Activated CD8-positive, alpha-beta memory T cell treated with anti-CD3 and anti-CD28 coated beads for 4 hours (primary cell): ENCODE results near the gene TPPP.
A peak's percentile ranks its signal among the peaks of the same experiment; 100 is the strongest.

Experiments used
- DNase-seq, 2 donors: peaks; one replicate each; pipeline ENCODE4 v3.0.0-alpha.2; 2020; ENCODE audit warnings: low read depth in 2 of 2

TPPP gene

GRCh38 chr5:624951-625230, 68.3 kb downstream of the TPPP start:
- no peak for DNase-seq

GRCh38 chr5:624118-624950, 68.8 kb downstream of the TPPP start:
- DNase-seq: no peak

- DNase-seq: no peak
Measured at GRCh38 chr5:623531-623930, 69.6 kb downstream of the TPPP start.

- no peak for DNase-seq
Measured at GRCh38 chr5:622946-623522, 70.1 kb downstream of the TPPP start.

- no peak for DNase-seq
Measured at GRCh38 chr5:622359-622758, 70.8 kb downstream of the TPPP start.

- DNase-seq: no peak
Measured at GRCh38 chr5:621341-621761, 71.8 kb downstream of the TPPP start.

DNA sequence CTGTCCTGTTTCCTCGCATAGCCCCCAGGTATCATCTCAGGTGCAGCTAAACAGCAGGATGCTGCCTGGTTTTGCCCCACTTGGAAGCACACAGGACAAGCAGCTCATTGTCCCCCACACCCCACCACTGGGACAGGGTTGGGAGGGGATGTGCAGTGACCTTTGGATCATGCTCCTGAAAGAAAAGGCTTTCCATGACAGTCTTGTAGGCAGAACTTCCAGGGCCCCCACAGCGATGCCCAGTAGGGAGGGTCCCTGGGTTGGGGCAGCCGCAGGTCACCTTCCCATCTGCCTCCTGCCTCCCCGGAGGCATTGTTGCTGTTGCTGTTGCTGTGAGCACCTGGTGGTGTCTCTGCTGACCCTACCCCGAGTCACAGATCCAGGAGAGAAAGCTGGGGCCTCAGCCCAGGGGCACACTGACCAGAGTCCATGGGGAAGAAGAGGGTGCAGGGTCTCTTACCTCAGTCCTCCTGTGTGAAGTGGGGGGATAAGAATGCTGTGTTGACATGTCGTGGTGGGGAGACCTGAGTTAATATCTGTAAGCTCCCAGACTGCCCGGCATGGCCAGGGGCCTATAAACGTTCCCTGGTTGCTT, 72.5 kb downstream of the TPPP start:
- DNase-seq: no peak

DNA sequence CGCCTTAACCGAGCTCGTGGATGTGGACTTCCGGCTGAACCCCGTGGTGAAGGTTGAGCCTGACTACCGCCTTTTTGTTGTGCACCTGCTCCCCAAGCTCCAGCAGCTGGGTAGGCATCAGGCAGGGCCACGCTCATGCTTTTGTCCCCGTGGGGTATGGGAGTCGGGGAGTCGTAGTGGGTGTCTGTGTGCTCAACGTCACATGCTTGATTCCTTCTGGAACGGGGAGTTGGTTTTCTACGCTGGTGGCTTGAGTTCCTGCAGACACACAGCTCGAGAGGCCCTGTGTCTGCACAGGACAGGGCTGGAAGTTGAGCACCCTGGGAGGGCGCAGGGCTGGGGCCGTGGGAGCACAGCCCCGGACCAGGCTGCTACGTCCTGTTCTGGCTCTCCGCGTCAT, 73.0 kb downstream of the TPPP start:
- no peak for DNase-seq

DNA sequence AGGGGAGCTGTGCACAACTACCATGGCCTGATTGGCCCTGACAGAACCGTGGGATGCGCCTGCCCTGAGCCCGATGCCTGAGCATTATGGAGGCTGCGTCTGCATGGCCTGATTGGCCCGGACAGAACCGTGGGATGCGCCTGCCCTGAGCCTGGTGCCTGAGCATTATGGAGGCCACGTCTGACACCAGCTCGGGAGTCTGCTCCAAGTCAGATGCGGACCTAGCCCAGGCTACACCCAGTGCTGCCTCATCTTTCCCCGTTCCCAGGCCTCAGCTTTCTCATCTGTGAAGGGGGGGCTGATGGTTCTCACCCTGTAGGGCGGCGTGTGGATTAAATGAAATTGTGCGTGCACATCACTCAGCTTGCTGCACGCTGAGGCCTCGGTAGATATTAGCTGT, 73.7 kb downstream of the TPPP start:
- no peak for DNase-seq

- no peak for DNase-seq
Measured at GRCh38 chr5:618450-618849, 74.7 kb downstream of the TPPP start.

DNA sequence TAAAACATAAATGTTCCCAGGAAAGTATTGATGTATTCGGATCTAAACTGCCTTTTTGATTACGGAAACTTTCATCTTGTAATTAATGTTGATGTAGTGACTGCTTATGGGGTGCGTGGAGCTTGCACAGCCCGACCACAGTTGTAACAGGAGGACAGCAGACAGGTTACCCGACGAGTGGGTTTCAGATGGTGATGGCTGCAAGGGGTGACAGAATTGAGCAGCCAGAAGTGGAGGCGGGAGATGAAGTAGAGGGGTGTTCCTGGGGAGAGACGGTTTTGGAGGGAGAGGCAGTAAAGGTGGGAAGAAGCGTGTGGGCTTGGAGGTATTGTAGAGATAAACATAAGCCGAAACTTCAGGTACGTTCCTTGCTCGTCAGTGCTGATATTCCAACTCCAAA, 75.3 kb downstream of the TPPP start:
- no peak for DNase-seq

- DNase-seq: no peak
Measured at GRCh38 chr5:616484-617039, 76.6 kb downstream of the TPPP start.

GRCh38 chr5:612498-613424, 80.4 kb downstream of the TPPP start:
- peak in 1 of 2 donors; percentile 7 for DNase-seq

GRCh38 chr5:611731-612486, 81.2 kb downstream of the TPPP start, which contains the start of gene CEP72:
Gene CEP72, plus strand, starts transcription at chr5:612340. Its CDS starts 22 bp downstream, at chr5:612362.
- DNase-seq: peak; percentile 86 to 88

DNA sequence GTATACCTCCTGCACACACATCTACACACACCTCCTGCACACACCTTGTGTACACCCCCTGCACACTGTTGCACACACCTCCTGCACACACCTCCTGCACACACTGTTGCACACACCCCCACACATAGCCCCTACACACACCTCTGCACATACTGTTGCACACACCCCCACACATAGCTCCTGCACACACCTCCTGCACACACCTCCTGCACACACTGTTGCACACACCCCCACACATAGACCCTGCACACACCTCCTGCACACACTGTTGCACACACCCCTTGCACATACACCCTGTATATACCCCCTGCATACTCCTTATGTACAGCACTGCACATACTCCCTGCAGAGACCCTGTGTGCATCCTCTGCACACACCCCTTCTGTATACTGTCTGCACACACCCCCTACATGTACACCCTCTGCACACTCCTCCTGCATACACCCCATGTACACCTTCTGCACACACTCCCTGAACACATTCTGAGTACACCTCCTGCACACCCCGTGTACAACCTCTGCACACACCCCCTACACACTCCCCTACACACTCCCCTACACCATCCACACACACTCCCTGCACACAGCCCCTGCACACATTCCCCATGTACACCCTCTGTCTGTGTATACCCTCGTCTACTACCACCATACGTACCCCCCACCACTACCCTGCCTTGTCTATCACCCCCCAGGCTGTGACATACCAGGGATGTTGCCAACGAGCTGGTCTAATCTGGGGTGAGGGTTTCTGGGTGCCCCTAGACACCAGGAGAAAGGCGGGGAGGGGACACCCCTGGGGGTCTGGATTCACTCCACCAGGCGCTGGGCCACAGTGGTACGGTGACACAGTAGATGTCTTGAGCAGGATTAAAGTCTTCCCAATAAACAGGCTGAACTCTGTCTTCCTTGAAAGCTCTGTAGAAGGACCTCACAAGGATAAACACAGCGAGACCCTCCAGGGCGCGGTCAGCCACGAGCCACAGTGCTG, 82.1 kb downstream of the TPPP start:
- DNase-seq: no peak

GRCh38 chr5:610011-610743, 83.0 kb downstream of the TPPP start:
- DNase-seq: no peak
